ENCODE results near the gene IL17RD. TPM values are rescaled to one million over a fixed set of nuclear protein-coding genes. Genes with fewer than 3 reads are reported as not detected.
A peak's percentile ranks its signal among the peaks of the same experiment; 100 is the strongest.

IL17RD gene
- polyA plus RNA-seq, 1 experiment: 1.4 TPM

DNA sequence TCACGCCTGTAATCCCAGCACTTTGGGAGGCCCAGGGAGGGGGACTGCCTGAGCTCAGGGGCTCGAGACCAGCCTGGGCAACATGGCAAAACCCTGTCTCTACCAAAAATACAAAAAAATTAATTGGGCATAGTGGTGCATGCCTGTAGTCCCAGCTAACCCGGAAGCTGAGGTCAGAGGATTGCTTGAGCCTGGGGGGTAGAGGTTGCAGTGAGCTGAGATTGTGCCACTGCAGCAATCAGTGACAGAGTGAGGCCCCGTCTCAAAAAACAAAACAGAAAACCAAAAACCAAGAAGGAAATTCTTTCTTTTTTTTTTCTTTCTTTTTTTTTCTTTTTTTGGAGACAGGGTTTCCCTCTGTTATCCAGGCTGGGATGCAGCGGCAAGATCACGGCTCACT lies 101.2 kb downstream of the IL17RD start:
- ChIA-PET POLR2A (no interaction called here), CTCF (interaction anchor here (0.7 kb wide), 1 partner anchor 13 kb away, joined by 3 read pairs; no protein-coding TSS in a partner anchor)
- H3K9me3 ChIP-seq (ENCODE audit: control insufficient read depth, insufficient read depth, low read length): no peaks in the 10 kb centered on the region
- TF ChIP-seq, protein P1, sequence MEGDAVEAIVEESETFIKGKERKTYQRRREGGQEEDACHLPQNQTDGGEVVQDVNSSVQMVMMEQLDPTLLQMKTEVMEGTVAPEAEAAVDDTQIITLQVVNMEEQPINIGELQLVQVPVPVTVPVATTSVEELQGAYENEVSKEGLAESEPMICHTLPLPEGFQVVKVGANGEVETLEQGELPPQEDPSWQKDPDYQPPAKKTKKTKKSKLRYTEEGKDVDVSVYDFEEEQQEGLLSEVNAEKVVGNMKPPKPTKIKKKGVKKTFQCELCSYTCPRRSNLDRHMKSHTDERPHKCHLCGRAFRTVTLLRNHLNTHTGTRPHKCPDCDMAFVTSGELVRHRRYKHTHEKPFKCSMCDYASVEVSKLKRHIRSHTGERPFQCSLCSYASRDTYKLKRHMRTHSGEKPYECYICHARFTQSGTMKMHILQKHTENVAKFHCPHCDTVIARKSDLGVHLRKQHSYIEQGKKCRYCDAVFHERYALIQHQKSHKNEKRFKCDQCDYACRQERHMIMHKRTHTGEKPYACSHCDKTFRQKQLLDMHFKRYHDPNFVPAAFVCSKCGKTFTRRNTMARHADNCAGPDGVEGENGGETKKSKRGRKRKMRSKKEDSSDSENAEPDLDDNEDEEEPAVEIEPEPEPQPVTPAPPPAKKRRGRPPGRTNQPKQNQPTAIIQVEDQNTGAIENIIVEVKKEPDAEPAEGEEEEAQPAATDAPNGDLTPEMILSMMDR (IDR thresholded peaks at IDR 0.05; ENCODE audit: low read depth, low read length): no peak
- no peaks in the 10 kb centered on the region for H3K27me3 ChIP-seq (ENCODE audit: control insufficient read depth, insufficient read depth, low read length)
- no peak overlapping the region for H3K4me3 ChIP-seq (ENCODE audit: low read depth, low read length)
- no peak overlapping the region for H3K27ac ChIP-seq (ENCODE audit: low read depth, low read length)
- DNase-seq (ENCODE audit: low read depth, low spot score): no peak

DNA sequence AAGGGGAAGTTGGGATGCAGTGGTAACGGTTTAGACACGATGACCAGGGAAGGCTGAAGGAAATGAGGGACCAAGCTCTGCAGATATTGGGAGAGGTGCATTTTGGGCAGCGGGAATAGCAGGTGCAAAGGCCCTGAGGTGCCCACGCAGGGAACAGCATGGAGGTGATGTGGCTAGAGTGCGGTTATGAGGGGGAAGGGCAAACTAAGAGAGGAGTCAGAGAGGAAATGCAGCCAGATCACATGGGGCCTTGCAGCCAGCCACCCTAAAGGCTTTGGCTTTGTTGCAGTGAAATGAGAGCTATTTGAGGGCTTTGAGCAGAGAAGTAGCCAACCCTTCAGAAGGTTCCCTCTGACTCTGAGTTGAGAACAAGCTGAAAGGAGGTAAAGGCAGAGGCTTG lies 102.1 kb downstream of the IL17RD start:
- POLR2A ChIA-PET: no interaction called here
- H3K4me3 ChIP-seq (ENCODE audit: low read depth, low read length): no peak overlapping the region
- CTCF ChIA-PET: no interaction called here
- H3K27ac ChIP-seq (ENCODE audit: low read depth, low read length): no peak overlapping the region
- TF ChIP-seq, protein P1 (IDR thresholded peaks at IDR 0.05; ENCODE audit: low read depth, low read length): no peak
- no peak for DNase-seq (ENCODE audit: low read depth, low spot score)
- no peaks in the 10 kb centered on the region for H3K9me3 ChIP-seq (ENCODE audit: control insufficient read depth, insufficient read depth, low read length)
- no peaks in the 10 kb centered on the region for H3K27me3 ChIP-seq (ENCODE audit: control insufficient read depth, insufficient read depth, low read length)

GRCh38 chr3:57062101-57062631 lies 103.0 kb downstream of the IL17RD start:
- no peak for DNase-seq (ENCODE audit: low read depth, low spot score)
- Histone ChIP-seq H3K27ac (ENCODE audit: low read depth, low read length) (no peak overlapping the region), H3K4me3 (ENCODE audit: low read depth, low read length) (no peak overlapping the region), H3K9me3 (ENCODE audit: control insufficient read depth, insufficient read depth, low read length) (no peaks in the 10 kb centered on the region), H3K27me3 (ENCODE audit: control insufficient read depth, insufficient read depth, low read length) (no peaks in the 10 kb centered on the region)
- ChIA-PET POLR2A (no interaction called here), CTCF (no interaction called here)
- TF ChIP-seq, protein P1 (IDR thresholded peaks at IDR 0.05; ENCODE audit: low read depth, low read length): no peak

DNA sequence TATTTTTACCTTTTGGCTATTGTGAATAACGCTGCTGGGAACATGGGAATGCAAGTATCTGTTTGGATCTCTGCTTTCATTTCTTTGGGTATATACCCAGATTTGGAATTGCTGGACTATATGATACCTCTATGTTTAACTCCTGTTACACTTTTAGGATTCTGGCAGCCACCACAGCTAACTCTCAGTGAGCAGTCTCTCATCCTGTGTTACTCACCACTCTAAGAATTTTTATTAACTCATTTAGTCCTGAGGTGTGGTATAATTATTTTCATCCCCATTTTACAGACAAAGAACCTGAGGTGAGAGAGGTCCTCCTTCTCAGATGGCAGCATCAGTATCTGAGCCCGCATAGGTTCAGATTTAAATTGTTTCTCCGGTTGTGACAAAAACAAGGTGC lies 103.6 kb downstream of the IL17RD start:
- Histone ChIP-seq H3K27me3 (ENCODE audit: control insufficient read depth, insufficient read depth, low read length) (no peaks in the 10 kb centered on the region), H3K9me3 (ENCODE audit: control insufficient read depth, insufficient read depth, low read length) (no peaks in the 10 kb centered on the region), H3K27ac (ENCODE audit: low read depth, low read length) (no peak overlapping the region), H3K4me3 (ENCODE audit: low read depth, low read length) (no peak overlapping the region)
- DNase-seq (ENCODE audit: low read depth, low spot score): no peak
- ChIA-PET CTCF (no interaction called here), POLR2A (no interaction called here)
- TF ChIP-seq, protein P1 (IDR thresholded peaks at IDR 0.05; ENCODE audit: low read depth, low read length): no peak

- DNase-seq (ENCODE audit: low read depth, low spot score): peak; percentile 45
- Histone ChIP-seq H3K27ac (ENCODE audit: low read depth, low read length) (peak within 1 kb of the TSS; percentile 47), H3K9me3 (ENCODE audit: control insufficient read depth, insufficient read depth, low read length) (no peaks in the 10 kb centered on the region), H3K4me3 (ENCODE audit: low read depth, low read length) (no peak within 1 kb of the TSS), H3K27me3 (ENCODE audit: control insufficient read depth, insufficient read depth, low read length) (no peaks in the 10 kb centered on the region)
- ChIA-PET CTCF (interaction anchor here (0.7 kb wide), 1 partner anchor 51 kb away, joined by 3 read pairs; no protein-coding TSS in a partner anchor), POLR2A (no interaction called here)
- TF ChIP-seq, protein P1 (IDR thresholded peaks at IDR 0.05; ENCODE audit: low read depth, low read length): no peak
Measured at GRCh38 chr3:57060089-57060821, 104.9 kb downstream of the IL17RD start, which contains the start of gene SPATA12. Gene SPATA12, plus strand, starts transcription at chr3:57060664. Its CDS starts 13,031 bp downstream, at chr3:57073695.

Data from AG04450 (cell line).